HG02623 (cell line): ENCODE data around the gene TCL1A.

ENCODE experiments used
- ATAC-seq: cut with Tn5 transposase; IDR thresholded peaks from one replicate; pipeline ENCODE4 v1.9.1; 2021; ENCODE audit warnings: moderate library complexity; ENCODE audit not compliant: unreplicated experiment

TCL1A gene

DNA sequence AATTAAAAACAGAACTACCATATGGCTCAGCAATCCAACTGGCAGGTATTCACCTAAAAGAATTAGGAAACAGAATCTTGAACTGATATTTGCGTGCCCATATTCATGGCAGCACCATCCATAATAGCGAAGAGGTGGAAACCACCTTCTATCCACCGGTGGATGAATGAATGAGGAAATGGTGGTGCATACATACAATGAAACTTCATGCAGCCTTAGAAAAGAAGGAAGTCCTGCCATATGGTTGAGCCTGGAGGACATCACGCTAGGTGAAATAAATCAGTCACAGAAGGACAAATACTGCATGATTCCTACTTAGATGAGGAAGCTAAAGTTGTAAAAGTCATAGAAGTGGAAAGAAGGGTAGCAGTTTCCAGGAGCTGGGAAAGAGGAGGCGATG, 6.6 kb downstream of the TCL1A start:
- no peak for ATAC-seq

DNA sequence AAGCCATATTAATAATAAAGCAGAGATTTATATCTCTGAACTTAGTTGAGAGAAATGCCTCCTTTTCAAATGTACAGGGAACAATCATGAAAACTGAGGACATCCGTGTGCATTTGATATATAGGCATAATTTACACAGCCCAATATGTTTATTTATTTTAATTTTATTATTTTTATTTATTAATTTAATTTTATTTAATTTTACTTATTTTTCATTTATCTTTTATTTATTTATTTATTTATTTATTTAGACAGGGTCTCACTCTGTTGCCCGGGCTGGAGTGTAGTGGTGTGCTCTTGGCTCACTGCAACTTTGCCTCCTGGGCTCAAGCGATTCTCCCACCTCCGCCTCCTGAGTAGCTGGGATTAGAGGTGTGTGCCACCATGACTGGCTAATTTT, 8.4 kb downstream of the TCL1A start:
- ATAC-seq = no peak

DNA sequence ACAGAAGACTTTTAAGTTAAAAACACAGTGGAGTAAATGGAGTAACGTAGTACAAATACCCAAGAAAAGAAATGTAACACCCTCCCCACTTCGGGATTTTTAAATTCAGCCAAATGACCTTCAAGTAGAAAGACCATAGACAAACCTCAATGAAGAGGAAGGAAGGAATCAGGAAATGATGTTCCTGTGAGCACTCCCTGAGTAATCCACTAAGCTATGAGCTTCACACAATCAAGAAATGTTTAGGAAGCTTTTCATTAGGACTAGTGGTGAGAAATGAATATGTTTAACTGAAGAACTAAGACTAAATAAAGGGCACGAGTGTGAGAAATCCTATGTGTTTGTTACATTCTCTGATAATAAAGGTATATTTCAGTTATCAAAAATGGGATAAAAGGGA, 10.1 kb downstream of the TCL1A start:
- ATAC-seq = no peak

DNA sequence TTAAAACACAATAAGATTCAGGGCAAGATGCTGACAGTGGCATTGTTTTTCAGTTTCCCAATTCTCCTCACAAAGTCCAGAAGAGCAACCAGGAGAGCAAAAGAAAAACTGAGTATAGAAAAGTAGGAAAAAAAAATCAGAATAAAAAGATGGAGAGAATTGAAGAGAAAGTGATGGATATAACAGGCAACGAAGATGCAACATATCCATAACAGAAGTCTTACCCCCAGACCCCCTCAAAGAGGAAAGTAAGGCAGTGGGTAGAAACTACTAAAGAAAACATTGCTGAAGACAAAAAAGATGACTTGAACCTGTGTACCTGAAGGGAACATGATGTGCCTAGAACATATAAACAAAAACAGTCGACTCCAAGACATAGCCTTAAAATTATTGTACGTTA, 10.6 kb downstream of the TCL1A start:
- no peak for ATAC-seq

DNA sequence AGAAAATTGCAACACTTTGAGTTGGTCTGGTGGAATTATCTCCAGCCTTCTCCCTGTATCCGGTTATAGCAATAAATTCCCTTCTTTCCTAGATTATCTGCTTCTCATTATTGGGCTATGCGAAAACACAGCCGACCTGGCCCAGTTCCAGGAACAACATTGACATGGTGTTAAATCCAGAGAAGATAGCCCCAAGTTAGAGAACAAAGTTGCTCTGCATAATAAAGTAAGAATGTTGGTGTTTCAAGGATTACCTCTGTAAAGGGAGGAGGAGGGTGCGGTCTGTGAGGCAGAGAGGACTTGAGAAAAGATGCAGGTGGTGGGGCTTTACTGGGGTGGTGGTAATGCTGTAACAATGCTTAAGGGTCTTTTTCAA, 12.1 kb downstream of the TCL1A start:
- no peak for ATAC-seq

DNA sequence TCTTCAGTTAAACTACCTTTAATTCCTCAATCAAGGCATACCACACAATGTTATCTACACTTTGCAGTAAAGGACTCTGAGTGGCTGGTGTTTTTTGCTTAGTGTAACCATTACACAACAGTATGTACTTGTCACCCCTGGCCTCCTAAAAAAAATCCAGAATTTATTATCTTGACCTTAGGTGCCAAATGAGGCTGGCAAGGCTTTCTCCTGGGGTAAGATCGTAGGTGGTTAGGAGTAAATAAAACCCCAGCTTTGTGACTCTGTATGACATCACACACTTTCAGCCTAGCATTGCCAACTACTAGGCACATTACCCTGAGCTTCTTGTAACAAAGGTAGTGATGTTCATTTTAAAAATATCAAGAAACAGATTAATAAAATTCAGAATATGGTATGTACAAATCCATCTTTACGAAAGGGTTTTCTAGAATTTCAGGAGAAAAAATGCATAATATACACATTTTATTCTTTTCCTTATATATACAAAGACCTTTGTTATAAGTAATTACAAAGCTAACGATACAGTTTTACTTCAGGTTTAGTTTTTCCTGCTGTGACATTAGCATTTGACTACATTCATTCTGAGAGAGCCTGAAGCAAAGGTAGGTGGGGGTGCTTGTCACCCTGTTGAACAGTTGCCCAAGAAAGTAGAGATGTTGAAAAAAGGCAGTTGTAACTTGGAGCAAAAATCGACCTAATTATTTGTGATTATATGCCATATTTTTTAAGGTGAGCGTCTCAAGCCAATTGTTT, 13.5 kb downstream of the TCL1A start:
- ATAC-seq = no peak

DNA sequence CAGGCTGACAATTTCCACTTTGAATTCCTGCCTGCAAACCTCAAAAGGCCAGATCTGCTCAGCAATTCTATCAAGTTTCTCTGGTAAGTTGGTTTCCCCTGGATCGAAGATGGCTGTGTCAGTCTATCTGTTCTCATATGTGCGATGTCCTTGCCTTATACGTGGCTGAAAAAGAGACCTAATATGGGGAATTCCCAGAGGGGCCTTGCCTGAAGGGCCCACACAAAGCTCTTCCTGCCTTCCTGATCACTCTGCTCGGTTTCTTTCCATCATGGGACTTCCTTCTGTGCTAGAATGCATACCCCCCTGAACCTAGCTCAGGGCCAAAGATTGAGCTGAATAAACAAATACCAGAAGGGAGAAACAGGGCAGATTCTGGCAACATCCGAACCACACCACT, 14.5 kb downstream of the TCL1A start:
- ATAC-seq = peak; percentile 47

DNA sequence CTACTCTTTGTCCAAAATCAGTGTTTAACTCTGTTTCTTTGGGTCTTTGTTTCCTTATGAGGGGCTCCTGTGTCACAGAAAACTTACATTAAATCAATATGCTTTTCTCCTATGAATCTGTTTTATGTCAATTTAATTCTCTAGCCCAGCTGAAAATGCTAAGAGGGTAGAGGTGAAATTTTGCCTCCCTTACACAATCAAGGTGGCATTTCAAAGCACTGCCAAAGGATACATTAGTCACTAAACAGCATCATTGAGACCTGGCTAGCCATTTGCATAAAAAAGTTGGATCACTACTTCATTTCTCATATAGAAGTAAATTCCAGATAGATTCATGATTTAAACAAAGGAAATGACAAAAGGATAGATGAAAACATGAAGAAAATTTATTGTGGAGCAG, 15.6 kb downstream of the TCL1A start:
- ATAC-seq = no peak

DNA sequence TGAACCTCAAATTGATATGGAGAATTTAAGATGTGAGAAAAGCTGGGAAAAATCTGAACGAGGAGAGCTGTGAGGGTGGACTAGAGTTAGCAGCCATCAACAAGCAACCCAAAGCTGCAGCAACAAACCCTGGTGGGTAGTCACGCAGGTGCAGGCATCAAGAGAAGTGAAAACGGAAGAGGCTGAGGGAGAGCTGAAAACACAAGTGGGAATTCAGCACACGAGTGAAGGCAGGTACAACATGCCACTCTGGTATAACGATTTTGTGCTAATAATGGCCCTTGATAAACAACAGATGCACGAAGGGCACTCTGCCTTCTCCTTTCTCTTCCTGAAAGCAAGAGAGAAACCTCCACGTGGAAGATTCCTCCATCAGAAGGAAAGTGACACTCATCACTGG, 16.2 kb downstream of the TCL1A start:
- peak; percentile 62 for ATAC-seq

DNA sequence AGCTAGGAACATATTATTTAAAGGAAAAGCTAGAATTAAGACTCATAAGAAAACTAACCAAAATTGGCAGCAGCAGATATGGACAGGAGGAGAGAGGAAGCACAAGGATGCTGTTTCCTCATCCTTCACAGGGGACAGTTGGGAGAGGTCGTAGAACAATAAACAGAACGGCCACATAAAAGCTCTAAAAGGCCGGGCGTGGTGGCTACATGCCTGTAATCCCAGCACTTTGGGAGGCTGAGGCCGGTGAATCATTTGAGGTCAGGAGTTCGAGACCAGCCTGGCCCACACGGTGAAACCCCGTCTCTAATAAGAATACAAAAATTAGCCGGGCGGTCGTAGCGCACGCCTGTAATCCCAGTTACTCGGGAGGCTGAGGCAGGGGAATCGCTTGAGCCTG, 17.2 kb downstream of the TCL1A start:
- no peak for ATAC-seq

DNA sequence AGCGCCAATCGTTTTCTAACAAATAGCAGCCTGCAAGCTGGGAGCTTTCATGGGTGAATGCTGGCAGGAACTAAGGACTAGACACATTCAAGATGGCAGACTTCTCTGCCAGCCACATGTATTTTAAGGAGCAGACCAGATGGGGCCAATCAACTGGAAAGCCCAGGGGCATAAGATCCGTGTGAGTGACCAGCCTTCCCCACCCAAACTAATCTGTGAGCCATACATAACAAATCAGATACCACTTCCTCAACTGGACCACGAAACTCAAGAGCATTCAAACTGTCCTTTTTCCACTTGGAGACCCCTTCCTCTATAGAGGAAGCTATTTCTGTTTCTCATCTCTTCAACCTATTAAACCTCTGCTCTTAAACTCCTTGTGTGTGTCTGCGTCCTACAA, 18.0 kb downstream of the TCL1A start:
- ATAC-seq = no peak

DNA sequence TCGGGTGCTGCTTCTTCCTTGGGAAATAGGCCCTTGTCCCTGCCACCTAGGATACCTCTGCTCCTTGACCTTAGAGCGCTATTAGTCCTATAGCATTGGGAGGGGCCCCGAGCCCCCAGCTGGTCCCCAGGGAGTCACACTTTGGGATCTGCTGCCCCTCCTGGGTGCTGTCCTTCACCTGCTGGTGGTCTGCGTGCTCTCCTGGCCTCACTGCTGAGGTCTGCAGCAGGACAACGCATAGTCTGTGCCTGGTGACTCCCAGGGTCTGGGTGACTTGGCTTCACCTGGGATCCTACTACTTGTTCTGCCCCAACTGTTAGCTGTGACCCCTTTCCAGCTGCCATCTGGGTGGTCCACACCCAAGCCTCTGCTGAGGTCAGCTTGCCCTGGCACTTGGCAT, 18.9 kb downstream of the TCL1A start:
- ATAC-seq = no peak

DNA sequence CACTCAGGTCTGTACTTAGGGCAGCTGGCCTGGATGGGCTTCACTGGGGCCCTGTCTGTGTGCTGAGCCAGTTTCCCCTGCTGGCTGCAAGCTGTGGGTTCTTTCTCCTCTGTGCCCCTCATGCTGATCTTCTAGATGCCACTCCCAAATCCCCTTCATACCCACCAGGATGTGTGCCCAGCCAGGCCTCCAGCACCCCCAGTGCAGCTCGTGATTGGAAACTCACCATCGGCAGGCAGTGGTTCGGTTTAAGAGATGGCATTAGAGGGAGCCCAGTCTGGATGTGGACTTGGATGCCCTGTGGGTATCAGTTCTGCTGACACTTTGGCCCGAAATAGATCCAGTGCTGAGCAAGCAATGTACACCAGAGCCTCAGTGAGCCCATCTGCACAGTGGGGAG, 21.8 kb downstream of the TCL1A start:
- ATAC-seq = no peak

DNA sequence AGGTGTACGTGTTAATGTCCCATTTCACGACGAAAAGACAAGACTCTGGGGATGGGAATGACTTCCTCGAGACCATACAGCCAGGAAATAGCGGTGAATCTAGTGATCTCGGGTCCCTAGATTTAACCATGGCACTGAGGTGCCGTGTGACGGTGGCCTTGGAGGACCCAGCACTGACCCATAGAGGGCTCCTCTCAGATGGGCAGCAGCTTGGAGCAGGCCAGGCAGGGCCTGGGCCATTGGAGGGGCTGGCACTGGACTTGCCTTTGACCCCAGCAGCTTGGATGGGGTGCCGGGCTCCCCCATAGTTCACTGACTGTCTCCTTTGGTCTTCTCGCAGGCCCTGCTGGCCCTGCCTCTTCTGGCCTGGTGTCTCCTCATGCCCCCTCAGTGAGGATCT, 22.3 kb downstream of the TCL1A start:
- no peak for ATAC-seq

DNA sequence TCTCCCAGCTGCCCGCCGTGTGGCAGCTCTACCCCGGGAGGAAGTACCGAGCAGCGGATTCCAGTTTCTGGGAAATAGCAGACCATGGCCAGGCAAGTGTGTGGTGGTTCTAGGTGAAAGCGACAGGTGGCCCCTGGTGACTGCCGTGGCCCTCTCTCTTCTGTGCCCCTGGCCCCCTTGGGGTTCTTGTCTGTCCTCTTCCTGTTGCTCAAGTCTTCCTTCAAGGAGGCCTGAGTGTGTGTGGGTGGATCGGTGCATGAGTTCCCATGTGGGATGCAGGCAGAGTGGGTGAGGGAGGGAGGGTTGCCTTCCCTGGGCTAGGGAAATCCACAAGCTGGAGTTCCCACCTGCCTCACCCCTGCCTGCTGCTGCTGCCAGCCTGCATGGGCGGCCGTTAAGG, 23.1 kb downstream of the TCL1A start:
- no peak for ATAC-seq

DNA sequence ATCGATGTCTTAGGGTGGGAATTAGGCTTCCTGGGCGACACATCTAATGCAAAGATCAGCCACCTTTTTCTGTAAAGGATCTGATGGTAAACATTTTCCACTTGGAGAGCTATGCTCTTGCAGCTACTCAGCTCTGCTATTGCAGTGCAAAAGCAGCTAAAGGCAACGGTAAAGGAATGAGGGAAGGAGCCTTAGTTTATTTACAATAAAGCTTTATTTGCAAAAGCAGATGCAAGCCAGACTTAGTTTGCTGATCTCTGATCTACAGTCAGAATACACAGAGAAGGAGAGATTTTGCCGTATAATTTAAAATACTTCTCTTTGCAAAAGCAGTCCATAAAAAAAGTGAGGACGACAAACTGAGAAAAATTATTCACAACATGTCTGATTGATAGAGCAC, 24.5 kb downstream of the TCL1A start:
- no peak for ATAC-seq

DNA sequence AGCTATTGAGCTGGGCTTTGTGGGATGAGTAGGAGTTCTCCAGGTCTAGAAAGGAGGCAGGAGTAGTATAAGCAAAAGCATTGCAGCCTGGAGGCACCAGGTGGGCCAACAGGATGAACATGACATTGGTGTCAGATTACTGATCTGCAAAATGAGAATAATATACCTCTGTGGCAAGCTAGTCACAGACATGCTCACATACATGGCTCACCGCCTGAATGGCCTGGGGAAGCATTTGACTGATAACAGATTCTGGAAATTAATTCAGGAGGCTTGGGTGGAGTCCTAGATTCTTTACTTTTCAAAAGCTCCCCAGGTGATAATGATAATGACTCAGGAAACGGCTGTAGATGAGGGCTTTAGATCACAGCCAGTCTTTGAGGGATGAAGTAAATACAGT, 27.0 kb downstream of the TCL1A start:
- no peak for ATAC-seq

DNA sequence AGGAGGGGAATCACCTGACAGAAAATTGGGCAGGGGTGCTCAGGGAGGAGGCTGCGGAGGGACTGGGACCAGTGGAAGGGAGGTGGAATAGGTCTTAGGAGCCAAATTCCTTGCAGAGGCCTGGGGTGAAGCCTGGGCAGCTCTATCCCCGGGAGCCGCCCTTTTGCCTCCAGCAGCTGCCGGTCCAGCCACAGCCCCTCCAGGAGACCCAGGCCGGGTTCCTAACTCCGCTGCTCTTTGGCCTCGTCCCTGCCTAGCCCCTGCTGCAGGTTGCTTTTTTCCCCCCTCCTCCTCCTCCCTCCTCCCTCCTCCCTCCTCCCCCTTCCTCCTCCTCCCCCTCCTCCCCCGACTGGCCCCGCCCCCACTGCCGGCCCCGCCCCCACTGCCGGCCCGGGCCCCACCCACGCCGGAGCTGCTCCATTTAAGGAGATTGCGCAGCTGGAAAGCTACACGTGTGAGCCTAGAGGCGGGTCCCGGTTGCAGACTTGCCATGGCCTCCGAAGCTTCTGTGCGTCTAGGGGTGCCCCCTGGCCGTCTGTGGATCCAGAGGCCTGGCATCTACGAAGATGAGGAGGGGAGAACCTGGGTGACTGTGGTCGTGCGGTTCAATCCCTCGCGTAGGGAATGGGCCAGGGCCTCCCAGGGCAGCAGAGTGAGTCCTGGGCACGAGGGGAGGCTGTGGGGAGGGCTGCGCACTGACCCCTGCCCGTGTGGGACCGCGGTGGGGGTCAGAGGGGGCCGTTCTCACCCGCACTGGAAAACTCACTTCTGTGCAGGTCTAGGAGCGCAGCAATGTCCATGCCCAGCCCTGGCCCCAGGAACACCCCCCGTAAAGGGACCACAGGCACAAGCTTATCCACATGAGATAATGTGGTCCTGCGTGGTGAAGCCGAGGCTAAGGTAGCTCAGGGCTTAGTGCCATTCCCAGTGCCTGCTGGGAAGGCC, 27.7 kb downstream of the TCL1A start, which contains the start of gene TCL1B:
Gene TCL1B, plus strand, starts transcription at position 449 of the 945 bp plus-strand sequence. Its CDS starts 42 bp downstream, at position 491.
- no peak for ATAC-seq

DNA sequence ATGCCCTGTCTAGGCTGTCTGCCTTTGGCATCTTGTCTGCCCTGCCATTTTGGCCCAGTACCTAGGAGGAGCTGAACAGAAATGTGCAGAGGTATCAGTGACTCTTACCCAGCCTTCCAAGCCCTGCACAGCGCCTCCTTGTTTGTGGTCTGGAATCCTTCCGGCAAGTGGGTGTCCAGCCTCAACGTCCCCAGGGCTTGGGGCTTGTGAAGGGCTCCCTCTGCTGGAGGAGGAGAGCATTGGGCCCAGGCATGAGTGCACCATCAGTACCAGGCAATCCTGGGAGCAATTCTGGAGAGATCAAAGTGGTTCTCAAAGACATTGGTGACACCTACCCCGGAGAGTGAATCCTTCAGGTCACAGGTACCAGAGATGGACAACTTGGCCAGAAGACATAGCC, 30.1 kb downstream of the TCL1A start:
- no peak for ATAC-seq

DNA sequence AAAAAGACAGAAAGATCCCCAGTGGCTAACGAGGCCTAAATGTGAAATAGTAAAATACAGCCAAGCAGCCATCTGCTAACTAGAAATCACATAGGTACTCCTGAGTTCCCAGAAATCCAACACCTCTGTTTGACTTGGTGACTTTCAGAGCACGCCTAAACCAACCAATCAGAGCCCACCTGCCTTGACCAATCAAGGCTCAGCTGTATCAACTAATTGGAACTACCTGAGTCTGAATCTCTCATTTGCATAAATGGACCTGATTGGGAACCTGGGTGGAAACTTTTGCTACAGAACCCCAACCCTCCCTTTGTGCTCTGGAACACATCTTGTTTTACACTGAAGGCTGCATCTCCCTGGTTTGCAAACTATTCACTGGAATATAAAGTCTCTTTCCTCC, 32.8 kb downstream of the TCL1A start:
- no peak for ATAC-seq

DNA sequence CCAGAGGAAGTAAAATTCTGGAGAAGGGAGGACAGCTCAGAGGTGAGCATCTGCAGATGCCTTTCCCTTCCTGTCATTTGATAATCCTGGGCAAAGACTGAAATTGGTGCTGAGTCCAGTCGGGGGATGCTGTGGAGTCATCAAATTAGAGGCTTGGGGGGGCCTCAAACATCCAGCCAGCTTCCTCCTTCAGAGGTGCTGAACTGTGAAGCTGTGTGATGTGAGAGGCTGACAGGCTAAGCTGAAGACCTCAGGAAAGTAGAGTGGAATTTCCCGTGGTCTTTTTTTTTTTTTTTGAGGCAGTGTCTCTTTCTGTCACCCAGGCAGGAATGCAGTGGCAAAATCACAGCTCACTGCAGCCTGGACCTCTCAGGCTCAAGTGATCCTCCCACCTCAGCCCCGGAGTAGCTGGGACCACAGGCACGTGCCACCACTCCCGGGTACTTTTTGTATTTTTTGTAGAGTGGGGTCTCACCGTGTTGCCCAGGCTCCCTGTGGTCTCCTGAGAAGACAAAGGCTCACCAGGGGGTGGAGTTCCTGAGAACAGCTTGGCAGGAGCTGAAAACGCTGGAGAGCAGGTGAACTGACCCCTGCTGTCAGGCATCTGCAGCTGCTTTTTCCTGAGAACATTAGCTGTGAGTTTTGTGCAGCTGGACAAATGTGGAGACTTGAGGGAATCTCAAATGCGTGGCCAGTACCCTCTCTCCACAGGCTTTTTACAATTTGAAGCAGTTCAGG, 33.8 kb downstream of the TCL1A start:
- ATAC-seq = no peak
